ENCODE results near the gene MT1X. TPM values are rescaled to one million over a fixed set of nuclear protein-coding genes. Genes with fewer than 3 reads are reported as not detected.

MT1X gene
- polyA plus RNA-seq, 1 experiment, result 60.2 TPM

GRCh38 chr16:56635441-56635967 is 46.8 kb upstream of the MT1X start:
- CTCF ChIA-PET, result no interaction called here
- TF ChIP-seq CTCF (IDR thresholded peaks at IDR 0.05; ENCODE audit: insufficient read depth, low read depth, low read length), result no peak

GRCh38 chr16:56636616-56637413 is 45.5 kb upstream of the MT1X start:
- Histone ChIP-seq H3K36me3 (ENCODE audit: control insufficient read depth, insufficient read depth, low read length) (no peaks in the 10 kb centered on the region), H3K4me3 (ENCODE audit: low read depth, low read length) (no peak overlapping the region), H3K27me3 (ENCODE audit: control insufficient read depth, insufficient read depth, low read length) (peaks cover 41% of the 10 kb centered on the region)
- DNase-seq (ENCODE audit: low read depth), result no peak
- TF ChIP-seq CTCF (IDR thresholded peaks at IDR 0.05; ENCODE audit: insufficient read depth, low read depth, low read length), result no peak
- CTCF ChIA-PET, result no interaction called here
- POLR2A ChIA-PET, result no interaction called here

More at GRCh38 chr16:56635441-56635967, 46.8 kb upstream of the MT1X start:
- Histone ChIP-seq H3K36me3 (ENCODE audit: control insufficient read depth, insufficient read depth, low read length) (no peaks in the 10 kb centered on the region), H3K4me3 (ENCODE audit: low read depth, low read length) (no peak overlapping the region), H3K27me3 (ENCODE audit: control insufficient read depth, insufficient read depth, low read length) (peaks cover 41% of the 10 kb centered on the region)
- POLR2A ChIA-PET, result no interaction called here
- DNase-seq (ENCODE audit: low read depth), result no peak

- ChIA-PET POLR2A (no interaction called here), CTCF (interaction anchor here (0.7 kb wide), 1 partner anchor 7 kb away, joined by 3 read pairs; no protein-coding TSS in a partner anchor)
- Histone ChIP-seq H3K27me3 (ENCODE audit: control insufficient read depth, insufficient read depth, low read length) (peaks cover 39% of the 10 kb centered on the region), H3K36me3 (ENCODE audit: control insufficient read depth, insufficient read depth, low read length) (no peaks in the 10 kb centered on the region), H3K4me3 (ENCODE audit: low read depth, low read length) (peak within 1 kb of the TSS; percentile 41)
- no peak for DNase-seq (ENCODE audit: low read depth)
- TF ChIP-seq CTCF (IDR thresholded peaks at IDR 0.05; ENCODE audit: insufficient read depth, low read depth, low read length), result no peak
Observed at GRCh38 chr16:56637814-56638750, 44.2 kb upstream of the MT1X start, which contains the start of gene MT1A. Gene MT1A (plus strand): TSS chr16:56638666. CDS start chr16:56638739, 73 bp downstream.

GRCh38 chr16:56639045-56639444 is 43.2 kb upstream of the MT1X start:
- DNase-seq (ENCODE audit: low read depth), result no peak
- CTCF ChIA-PET, result interaction anchor here (0.7 kb wide), 1 partner anchor 39 kb away, joined by 3 read pairs; no protein-coding TSS in a partner anchor
- POLR2A ChIA-PET, result no interaction called here
- no peak for TF ChIP-seq CTCF (IDR thresholded peaks at IDR 0.05; ENCODE audit: insufficient read depth, low read depth, low read length)
- Histone ChIP-seq H3K27me3 (ENCODE audit: control insufficient read depth, insufficient read depth, low read length) (peaks cover 33% of the 10 kb centered on the region), H3K36me3 (ENCODE audit: control insufficient read depth, insufficient read depth, low read length) (no peaks in the 10 kb centered on the region), H3K4me3 (ENCODE audit: low read depth, low read length) (no peak overlapping the region)

Measured in BJ (cell line).